H9 (cell line): ENCODE results near the gene TUBB1. TPM values are rescaled to one million over a fixed set of nuclear protein-coding genes. Genes with fewer than 3 reads are reported as not detected.

Source experiments
- DNase-seq: peaks from one replicate; pipeline ENCODE4 v3.0.0-alpha.2; 2017
- H2AFZ ChIP-seq: one replicate; pipeline ENCODE4 v1.6.1; 2013; ENCODE audit warnings: mild to moderate bottlenecking, low read length, control low read depth, moderate library complexity
- H2AK5ac ChIP-seq: 2 replicates; pipeline ENCODE4 v1.6.1; 2013; ENCODE audit warnings: low read length, control low read depth, mixed read lengths; ENCODE audit not compliant: insufficient read length
- H2BK120ac ChIP-seq: one replicate; pipeline ENCODE4 v1.6.1; 2013; ENCODE audit warnings: low read depth, mild to moderate bottlenecking, low read length, control low read depth, inconsistent platforms; ENCODE audit not compliant: poor library complexity, severe bottlenecking
- H2BK12ac ChIP-seq: 2 replicates; pipeline ENCODE4 v1.6.1; 2013; ENCODE audit warnings: low read length, control low read depth, mixed read lengths, low read depth; ENCODE audit not compliant: insufficient read length
- H2BK15ac ChIP-seq: 2 replicates; pipeline ENCODE4 v1.6.1; 2013; ENCODE audit warnings: low read depth, low read length, control low read depth
- H2BK20ac ChIP-seq: one replicate; pipeline ENCODE4 v1.6.1; 2013; ENCODE audit warnings: low read depth, mild to moderate bottlenecking, low read length, control low read depth, inconsistent platforms; ENCODE audit not compliant: poor library complexity, severe bottlenecking
- H2BK5ac ChIP-seq: 2 replicates; pipeline ENCODE4 v1.6.1; 2013; ENCODE audit warnings: low read length, control low read depth, mixed read lengths; ENCODE audit not compliant: insufficient read length
- H3K14ac ChIP-seq: 2 replicates; pipeline ENCODE4 v1.6.1; 2013; ENCODE audit warnings: low read length, control low read depth; ENCODE audit not compliant: insufficient read depth
- H3K18ac ChIP-seq: 2 replicates; pipeline ENCODE4 v1.6.1; 2013; ENCODE audit warnings: low read depth, mild to moderate bottlenecking, mixed read lengths, low read length, control low read depth; ENCODE audit not compliant: insufficient read length
- H3K23ac ChIP-seq: 2 replicates; pipeline ENCODE4 v1.6.1; 2013; ENCODE audit warnings: low read length, control low read depth, mixed read lengths, low read depth; ENCODE audit not compliant: insufficient read length
- H3K23me2 ChIP-seq: 2 replicates; pipeline ENCODE4 v1.6.1; 2013; ENCODE audit warnings: low read depth, mild to moderate bottlenecking, mixed read lengths, low read length, control low read depth; ENCODE audit not compliant: insufficient read length, poor library complexity, severe bottlenecking
- H3K27ac ChIP-seq: 2 replicates; pipeline ENCODE4 v1.5.1; 2013; ENCODE audit warnings: low read length, control low read depth, mixed read lengths, low read depth; ENCODE audit not compliant: insufficient read length
- H3K27me3 ChIP-seq: 2 replicates; pipeline ENCODE4 v1.6.1; 2013; ENCODE audit warnings: low read length, control low read depth, inconsistent platforms; ENCODE audit not compliant: insufficient read depth
- H3K4ac ChIP-seq: 2 replicates; pipeline ENCODE4 v1.6.1; 2013; ENCODE audit warnings: low read depth, mild to moderate bottlenecking, control low read depth, inconsistent platforms, low read length, moderate library complexity
- H3K4me1 ChIP-seq: 2 replicates; pipeline ENCODE4 v1.6.1; 2013; ENCODE audit warnings: low read length, control low read depth, inconsistent platforms; ENCODE audit not compliant: insufficient read depth
- H3K4me2 ChIP-seq: 2 replicates; pipeline ENCODE4 v1.6.1; 2013; ENCODE audit warnings: low read length, control low read depth, mixed read lengths; ENCODE audit not compliant: insufficient read length, insufficient read depth
- H3K56ac ChIP-seq: 2 replicates; pipeline ENCODE4 v1.6.1; 2013; ENCODE audit warnings: low read depth, mild to moderate bottlenecking, mixed read lengths, low read length, control low read depth; ENCODE audit not compliant: insufficient read length
- H3K79me1 ChIP-seq: 2 replicates; pipeline ENCODE4 v1.6.1; 2013; ENCODE audit warnings: low read depth, mild to moderate bottlenecking, moderate library complexity, low read length, control low read depth, inconsistent platforms; ENCODE audit not compliant: insufficient read depth, poor library complexity, severe bottlenecking
- H3K79me2 ChIP-seq: 2 replicates; pipeline ENCODE4 v1.6.1; 2013; ENCODE audit warnings: low read length, control low read depth, inconsistent platforms; ENCODE audit not compliant: insufficient read depth
- H3K9ac ChIP-seq: 2 replicates; pipeline ENCODE4 v1.6.1; 2013; ENCODE audit warnings: low read length, control low read depth, mixed read lengths; ENCODE audit not compliant: insufficient read length; ENCODE audit errors: extremely low read depth
- H3K9me3 ChIP-seq: one replicate; pipeline ENCODE4 v1.6.1; 2013; ENCODE audit warnings: low read depth, low read length, inconsistent platforms; ENCODE audit not compliant: control insufficient read depth
- H3T11ph ChIP-seq: one replicate; pipeline ENCODE4 v1.6.1; 2013; ENCODE audit warnings: mild to moderate bottlenecking, low read length, control low read depth, inconsistent platforms
- H4K20me1 ChIP-seq: one replicate; pipeline ENCODE4 v1.6.1; 2013; ENCODE audit not compliant: control insufficient read depth, insufficient read length, insufficient read depth
- H4K5ac ChIP-seq: 2 replicates; pipeline ENCODE4 v1.6.1; 2013; ENCODE audit warnings: low read depth, mild to moderate bottlenecking, mixed read lengths, low read length, control low read depth; ENCODE audit not compliant: insufficient read length
- H4K8ac ChIP-seq: replicated peaks from 2 replicates; pipeline ENCODE4 v1.6.1; 2013; ENCODE audit warnings: low read length, control low read depth, mixed read lengths, low read depth; ENCODE audit not compliant: insufficient read length
- H4K91ac ChIP-seq: 2 replicates; pipeline ENCODE4 v1.6.1; 2013; ENCODE audit warnings: low read depth, mild to moderate bottlenecking, moderate library complexity, mixed read lengths, low read length, control low read depth; ENCODE audit not compliant: insufficient read length
- H3K27ac Mint-ChIP-seq, 3 experiments: 2 replicates in 2 of 3; 3 replicates in 1 of 3; pipeline ENCODE4 v1.8.0; 2020 to 2021; ENCODE audit warnings: mixed read lengths in 3 of 3, mild to moderate bottlenecking in 1 of 3, moderate library complexity in 1 of 3
- H3K27me3 Mint-ChIP-seq: 2 replicates; pipeline ENCODE4 v1.8.0; 2021; ENCODE audit warnings: low read depth, mild to moderate bottlenecking, moderate library complexity, mixed read lengths
- H3K36me3 Mint-ChIP-seq, 3 experiments: 2 replicates in 2 of 3; 3 replicates in 1 of 3; pipeline ENCODE4 v1.8.0; 2020 to 2021; ENCODE audit warnings: low read depth in 3 of 3, mixed read lengths in 3 of 3; ENCODE audit not compliant: insufficient read depth in 1 of 3
- H3K4me1 Mint-ChIP-seq, 2 experiments: 2 replicates each; pipeline ENCODE4 v1.8.0; 2020; ENCODE audit warnings: mixed read lengths in 2 of 2
- H3K4me3 Mint-ChIP-seq, 2 experiments: 2 replicates in 1 of 2; 3 replicates in 1 of 2; pipeline ENCODE4 v1.8.0; 2020 to 2021; ENCODE audit warnings: mild to moderate bottlenecking in 2 of 2, mixed read lengths in 2 of 2, moderate library complexity in 1 of 2
- H3K9me3 Mint-ChIP-seq, 2 experiments: 2 replicates in 1 of 2; 3 replicates in 1 of 2; pipeline ENCODE4 v1.8.0; 2020; ENCODE audit warnings: mild to moderate bottlenecking in 2 of 2, mixed read lengths in 2 of 2, moderate library complexity in 1 of 2
- WGBS: extraction: QIAGEN DNeasy Blood & Tissue Kit; methylation state at CpG from one replicate; pipeline ENCODE4 v1.1.7; 2013; ENCODE audit warnings: missing lambda C conversion rate, low lambda C conversion rate, mixed read lengths; ENCODE audit not compliant: insufficient read length; ENCODE audit errors: extremely low coverage; 5-methylcytosine and 5-hydroxymethylcytosine counted together
- total RNA-seq: library from RNA; stranded (reverse); gene quantifications from 2 replicates; pipeline ENCODE4 v1.2.1, GENCODE V29; 2021
- TF ChIP-seq, protein P1 (sequence below): fragments of 200-600 bp; sonication (generic); conservative IDR thresholded peaks from 3 replicates; pipeline ENCODE4 v1.8.0; 2021; ENCODE audit warnings: antibody characterized with exemption, mild to moderate bottlenecking

The TUBB1 gene
- total RNA-seq, 1 experiment from 2014 or later: not detected

DNA sequence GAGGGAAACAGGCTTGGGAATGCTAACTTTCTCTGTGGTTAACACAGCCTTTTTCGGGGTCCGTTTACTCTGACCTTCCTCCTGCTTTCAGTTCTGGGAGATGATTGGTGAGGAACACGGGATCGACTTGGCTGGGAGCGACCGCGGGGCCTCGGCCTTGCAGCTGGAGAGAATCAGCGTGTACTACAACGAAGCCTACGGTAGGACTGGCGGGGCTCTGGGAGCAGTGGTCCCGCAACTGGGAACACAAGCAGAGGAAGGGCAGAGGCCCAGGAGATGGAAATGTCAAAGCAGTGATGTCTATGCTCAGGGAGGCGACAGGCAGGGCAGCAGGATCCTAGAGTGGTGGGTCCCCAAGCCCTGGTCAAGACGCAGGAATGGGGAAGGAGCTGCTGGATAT is 3.5 kb downstream of the TUBB1 start:
- Histone ChIP-seq H3K23me2 (no peaks in the 10 kb centered on the region), H2BK120ac (no peak overlapping the region), H3T11ph (no peak overlapping the region), H3K56ac (no peak overlapping the region), H2BK20ac (no peak overlapping the region), H3K79me2 (no peaks in the 10 kb centered on the region), H3K9ac (no peak overlapping the region), H3K14ac (no peak overlapping the region), H2AK5ac (no peak overlapping the region), H3K79me1 (no peaks in the 10 kb centered on the region), H3K27ac (no peak overlapping the region), H4K5ac (no peak overlapping the region), H4K91ac (no peak overlapping the region), H3K27me3 (no peaks in the 10 kb centered on the region), H3K4ac (no peak overlapping the region), H3K4me1 (no peaks in the 10 kb centered on the region), H4K8ac (no peak overlapping the region), H2BK15ac (no peak overlapping the region), H3K4me2 (no peak overlapping the region), H2AFZ (no peak overlapping the region), H2BK5ac (no peak overlapping the region), H3K23ac (no peak overlapping the region), H3K9me3 (no peaks in the 10 kb centered on the region), H2BK12ac (no peak overlapping the region), H3K18ac (no peak overlapping the region), H4K20me1 (no peaks in the 10 kb centered on the region)
- no peak overlapping the region for H3K4me3 Mint-ChIP-seq
- H3K36me3 Mint-ChIP-seq: peaks cover 16 to 48% (median 37%) of the 10 kb centered on the region in 3 experiments; a peak in 6 of 7 replicates
- H3K9me3 Mint-ChIP-seq: no peaks in the 10 kb centered on the region
- no CpG with 5 or more reads among the region's 15 CpGs for WGBS
- H3K27ac Mint-ChIP-seq: peak overlapping the region in 1 of 3 experiments; percentile 62; a peak in 2 of 7 replicates
- TF ChIP-seq, protein P1, sequence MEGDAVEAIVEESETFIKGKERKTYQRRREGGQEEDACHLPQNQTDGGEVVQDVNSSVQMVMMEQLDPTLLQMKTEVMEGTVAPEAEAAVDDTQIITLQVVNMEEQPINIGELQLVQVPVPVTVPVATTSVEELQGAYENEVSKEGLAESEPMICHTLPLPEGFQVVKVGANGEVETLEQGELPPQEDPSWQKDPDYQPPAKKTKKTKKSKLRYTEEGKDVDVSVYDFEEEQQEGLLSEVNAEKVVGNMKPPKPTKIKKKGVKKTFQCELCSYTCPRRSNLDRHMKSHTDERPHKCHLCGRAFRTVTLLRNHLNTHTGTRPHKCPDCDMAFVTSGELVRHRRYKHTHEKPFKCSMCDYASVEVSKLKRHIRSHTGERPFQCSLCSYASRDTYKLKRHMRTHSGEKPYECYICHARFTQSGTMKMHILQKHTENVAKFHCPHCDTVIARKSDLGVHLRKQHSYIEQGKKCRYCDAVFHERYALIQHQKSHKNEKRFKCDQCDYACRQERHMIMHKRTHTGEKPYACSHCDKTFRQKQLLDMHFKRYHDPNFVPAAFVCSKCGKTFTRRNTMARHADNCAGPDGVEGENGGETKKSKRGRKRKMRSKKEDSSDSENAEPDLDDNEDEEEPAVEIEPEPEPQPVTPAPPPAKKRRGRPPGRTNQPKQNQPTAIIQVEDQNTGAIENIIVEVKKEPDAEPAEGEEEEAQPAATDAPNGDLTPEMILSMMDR: no peak
- H3K4me1 Mint-ChIP-seq: peaks cover 23 to 30% of the 10 kb centered on the region in 2 experiments
- H3K27me3 Mint-ChIP-seq: peaks cover 13% of the 10 kb centered on the region
- DNase-seq: no peak
